A549 (cell line): ENCODE data around the gene CYP4F8. TPM values are rescaled to one million over a fixed set of nuclear protein-coding genes. Genes with fewer than 3 reads are reported as not detected.

Experiments used
- ATAC-seq, 2 experiments: fragments of 200-7000 bp in 1 of 2; fragments of >200 bp in 1 of 2; cut with Nextera tagmentation in 1 of 2; cut with Tn5 transposase in 1 of 2; 3 replicates each; pipeline versions ENCODE4 v1.8.0 to v1.9.1; 2018 to 2020; ENCODE audit warnings: mild to moderate bottlenecking in 1 of 2, moderate library complexity in 1 of 2
- CTCF ChIA-PET: fragments of 300-600 bp; sonication (Branson Sonifier 250); formaldehyde crosslinking; extraction: SDS; loops from one replicate; lab custom pipeline; 2021; ENCODE audit warnings: antibody characterized with exemption, inconsistent platforms; lab: Yijun Ruan, JAX
- POLR2A ChIA-PET: fragments of 350-600 bp; formaldehyde crosslinking; extraction: SDS; loops from one replicate; lab custom pipeline; 2021; ENCODE audit warnings: antibody characterized with exemption, inconsistent platforms; lab: Yijun Ruan, JAX
- DNase-seq, 2 experiments: peaks; one replicate each; pipeline versions ENCODE4 v3.0.0 to v3.0.0-alpha.2; 2011 to 2016; ENCODE audit warnings: low read depth in 1 of 2, low spot score in 1 of 2
- FAIRE-seq: peaks from 2 replicates; lab custom pipeline; 2011; peaks lifted over from hg19 to GRCh38; lab: Jason Lieb, UNC
- H3K27ac ChIP-seq, 2 experiments: fragments of >200 bp; sonication (Bioruptor Twin); formaldehyde crosslinking; 3 replicates each; pipeline ENCODE4 v1.5.1; 2016 to 2017
- H3K4me1 ChIP-seq: fragments of >200 bp; sonication (Bioruptor Twin); formaldehyde crosslinking; 3 replicates; pipeline ENCODE4 v1.6.1; 2016
- H3K4me2 ChIP-seq: fragments of >200 bp; sonication (Bioruptor Twin); formaldehyde crosslinking; 3 replicates; pipeline ENCODE4 v1.6.1; 2016
- H3K4me3 ChIP-seq: fragments of >200 bp; sonication (Bioruptor Twin); formaldehyde crosslinking; 3 replicates; pipeline ENCODE4 v1.5.1; 2016
- H3K9me3 ChIP-seq: fragments of >200 bp; sonication (Bioruptor Twin); formaldehyde crosslinking; 3 replicates; pipeline ENCODE4 v1.6.1; 2016
- BHLHE40 ChIP-seq: IDR thresholded peaks from 2 replicates; pipeline ENCODE4 v1.6.1; 2012; ENCODE audit warnings: low read depth, low read length, inconsistent platforms
- CBX8 ChIP-seq: fragments of 200-600 bp; sonication (generic); IDR thresholded peaks from 2 replicates; pipeline ENCODE4 v1.6.1; 2016
- CTCF ChIP-seq: fragments of >200 bp; sonication (Bioruptor Twin); formaldehyde crosslinking; IDR thresholded peaks from 3 replicates; pipeline ENCODE4 v1.5.1; 2016
- EHMT2 ChIP-seq: fragments of 200-600 bp; sonication (generic); IDR thresholded peaks from 2 replicates; pipeline ENCODE4 v1.6.1; 2016; ENCODE audit warnings: antibody characterized with exemption, low read depth, mild to moderate bottlenecking, moderate library complexity
- ESRRA ChIP-seq: fragments of 150-350 bp; IDR thresholded peaks from 2 replicates; pipeline ENCODE4 v1.6.1; 2014; ENCODE audit warnings: mild to moderate bottlenecking, low read length, borderline replicate concordance
- FOXS1 ChIP-seq: fragments of 250-450 bp; sonication (Bioruptor Pico); IDR thresholded peaks from 2 replicates; pipeline ENCODE4 v1.5.0; 2020; ENCODE audit warnings: mild to moderate bottlenecking, moderate library complexity
- GATA3 ChIP-seq: IDR thresholded peaks from 2 replicates; pipeline ENCODE4 v1.6.1; 2012; ENCODE audit warnings: borderline replicate concordance
- HDAC2 ChIP-seq: fragments of 200-600 bp; sonication (generic); IDR thresholded peaks from 2 replicates; pipeline ENCODE4 v1.6.1; 2016
- HOXB13 ChIP-seq: fragments of 250-450 bp; sonication (Bioruptor Pico); IDR thresholded peaks from 2 replicates; pipeline ENCODE4 v1.5.0; 2020; ENCODE audit warnings: low read depth, mild to moderate bottlenecking, moderate library complexity
- HOXB5 ChIP-seq: fragments of 250-450 bp; sonication (Bioruptor Pico); IDR thresholded peaks from 2 replicates; pipeline ENCODE4 v1.5.0; 2020; ENCODE audit warnings: mild to moderate bottlenecking, moderate library complexity
- KDM1A ChIP-seq: fragments of 200-600 bp; sonication (generic); IDR thresholded peaks from 2 replicates; pipeline ENCODE4 v1.6.1; 2016; ENCODE audit warnings: low read depth, mild to moderate bottlenecking
- MAX ChIP-seq: IDR thresholded peaks from 2 replicates; pipeline ENCODE4 v1.6.1; 2012
- PHF8 ChIP-seq: fragments of 200-600 bp; sonication (generic); IDR thresholded peaks from 2 replicates; pipeline ENCODE4 v1.6.1; 2016; ENCODE audit warnings: low read depth, mild to moderate bottlenecking, antibody characterized with exemption, moderate library complexity, borderline replicate concordance
- POLR2A ChIP-seq: IDR thresholded peaks from 2 replicates; pipeline ENCODE4 v1.6.1; 2012; ENCODE audit warnings: mild to moderate bottlenecking, low read length
- POLR2AphosphoS2 ChIP-seq: conservative IDR thresholded peaks from 2 replicates; pipeline ENCODE4 v1.6.1; 2012; ENCODE audit warnings: low read length, improper control_type of control experiment, inconsistent platforms
- RAD21 ChIP-seq, 2 experiments: fragments of >200 bp in 1 of 2; sonication (Bioruptor Twin) in 1 of 2; formaldehyde crosslinking in 1 of 2; IDR thresholded peaks in 1 of 2; conservative IDR thresholded peaks in 1 of 2; 2 replicates in 1 of 2; 3 replicates in 1 of 2; pipeline ENCODE4 v1.6.1; 2012 to 2018; ENCODE audit warnings: inconsistent platforms in 1 of 2
- RARB ChIP-seq: fragments of 250-450 bp; sonication (Bioruptor Pico); IDR thresholded peaks from 2 replicates; pipeline ENCODE4 v1.8.0; 2021; ENCODE audit warnings: mild to moderate bottlenecking, moderate library complexity
- RFX5 ChIP-seq: fragments of 450-650 bp; IDR thresholded peaks from 2 replicates; pipeline ENCODE4 v1.7.1; 2014; ENCODE audit warnings: antibody characterized with exemption, mild to moderate bottlenecking, moderate library complexity
- SMC3 ChIP-seq: fragments of >200 bp; sonication (Bioruptor Twin); formaldehyde crosslinking; IDR thresholded peaks from 3 replicates; pipeline ENCODE4 v1.6.1; 2018; ENCODE audit warnings: inconsistent platforms
- SREBF2 ChIP-seq: fragments of 450-650 bp; IDR thresholded peaks from 2 replicates; pipeline ENCODE4 v1.6.1; 2014; ENCODE audit warnings: mild to moderate bottlenecking, moderate library complexity
- ZFP36 ChIP-seq: fragments of 450-650 bp; IDR thresholded peaks from 2 replicates; pipeline ENCODE4 v1.6.1; 2014; ENCODE audit warnings: borderline replicate concordance; ENCODE audit not compliant: partially characterized antibody
- WGBS: methylation state at CpG from one replicate; pipeline ENCODE4 v1.1.6; 2017; ENCODE audit errors: missing lambda C conversion rate; 5-methylcytosine and 5-hydroxymethylcytosine counted together
- polyA plus RNA-seq, 4 experiments: library from polyadenylated mRNA; depleted of rRNA in 3 of 4; stranded (reverse); fragments of >200 nt; fragmentation: RNase III in 1 of 4; extraction: RNeasy Plus Mini Kit Qiagen cat#74134 plus additional on column Dnase treatment in 1 of 4; gene quantifications; 2 replicates in 3 of 4; 3 replicates in 1 of 4; pipeline ENCODE4 v1.2.3, GENCODE V29; 2011 to 2017
- TF ChIP-seq, protein P1 (sequence below): IDR thresholded peaks from 2 replicates; pipeline ENCODE4 v1.6.1; 2012; ENCODE audit warnings: low read depth, borderline replicate concordance
- TF ChIP-seq, protein P2 (sequence below): fragments of 250-450 bp; sonication (Bioruptor Pico); IDR thresholded peaks from 2 replicates; pipeline ENCODE4 v1.5.0; 2021; ENCODE audit warnings: mild to moderate bottlenecking, moderate library complexity, borderline replicate concordance

Gene CYP4F8
- polyA plus RNA-seq, 2 of the 4 experiments (the other 2 are of a cell fraction) = not detected

DNA sequence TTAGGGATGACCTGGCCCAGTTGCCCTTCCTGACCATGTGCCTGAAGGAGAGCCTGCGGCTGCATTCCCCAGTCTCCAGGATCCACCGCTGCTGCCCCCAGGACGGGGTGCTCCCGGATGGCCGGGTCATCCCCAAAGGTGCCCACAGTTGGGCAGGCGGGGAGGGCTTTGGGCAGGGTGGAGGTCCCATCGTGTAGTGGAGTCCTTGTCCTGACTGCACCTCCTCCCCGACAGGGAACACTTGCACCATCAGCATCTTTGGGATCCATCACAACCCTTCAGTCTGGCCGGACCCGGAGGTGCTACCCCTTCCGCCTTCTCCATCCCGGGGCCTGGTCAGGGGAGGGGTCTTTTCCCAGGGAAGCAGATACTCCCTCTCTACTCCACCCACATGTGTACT, 31.7 kb upstream of the CYP4F8 start:
- CTCF ChIA-PET = no interaction called here
- Histone ChIP-seq H3K9me3 (no peaks in the 10 kb centered on the region), H3K4me3 (no peak overlapping the region)
- WGBS = 18% methylated on average over 5 of the region's 12 CpGs
- TF ChIP-seq HOXB5 (CRISPR knock-in tag) = no peak
- TF ChIP-seq SMC3 = no peak
- TF ChIP-seq, protein P1, sequence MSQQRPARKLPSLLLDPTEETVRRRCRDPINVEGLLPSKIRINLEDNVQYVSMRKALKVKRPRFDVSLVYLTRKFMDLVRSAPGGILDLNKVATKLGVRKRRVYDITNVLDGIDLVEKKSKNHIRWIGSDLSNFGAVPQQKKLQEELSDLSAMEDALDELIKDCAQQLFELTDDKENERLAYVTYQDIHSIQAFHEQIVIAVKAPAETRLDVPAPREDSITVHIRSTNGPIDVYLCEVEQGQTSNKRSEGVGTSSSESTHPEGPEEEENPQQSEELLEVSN = no peak
- TF ChIP-seq RFX5 = no peak
- no peak for TF ChIP-seq HDAC2
- TF ChIP-seq FOXS1 (CRISPR knock-in tag) = no peak
- no peak for TF ChIP-seq GATA3
- TF ChIP-seq POLR2AphosphoS2 = no peak
- TF ChIP-seq ESRRA = no peak
- no peak for TF ChIP-seq RARB
- TF ChIP-seq MAX = no peak
- TF ChIP-seq, protein P2, sequence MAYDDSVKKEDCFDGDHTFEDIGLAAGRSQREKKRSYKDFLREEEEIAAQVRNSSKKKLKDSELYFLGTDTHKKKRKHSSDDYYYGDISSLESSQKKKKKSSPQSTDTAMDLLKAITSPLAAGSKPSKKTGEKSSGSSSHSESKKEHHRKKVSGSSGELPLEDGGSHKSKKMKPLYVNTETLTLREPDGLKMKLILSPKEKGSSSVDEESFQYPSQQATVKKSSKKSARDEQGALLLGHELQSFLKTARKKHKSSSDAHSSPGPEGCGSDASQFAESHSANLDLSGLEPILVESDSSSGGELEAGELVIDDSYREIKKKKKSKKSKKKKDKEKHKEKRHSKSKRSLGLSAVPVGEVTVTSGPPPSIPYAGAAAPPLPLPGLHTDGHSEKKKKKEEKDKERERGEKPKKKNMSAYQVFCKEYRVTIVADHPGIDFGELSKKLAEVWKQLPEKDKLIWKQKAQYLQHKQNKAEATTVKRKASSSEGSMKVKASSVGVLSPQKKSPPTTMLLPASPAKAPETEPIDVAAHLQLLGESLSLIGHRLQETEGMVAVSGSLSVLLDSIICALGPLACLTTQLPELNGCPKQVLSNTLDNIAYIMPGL (CRISPR knock-in tag) = no peak
- no peak for TF ChIP-seq HOXB13 (CRISPR knock-in tag)
- no peak for TF ChIP-seq CTCF
- TF ChIP-seq EHMT2 = no peak
- no peak for TF ChIP-seq POLR2A
- TF ChIP-seq, all 56 proteins: peak for 0
- H3K4me2 ChIP-seq = no peak overlapping the region
- ATAC-seq (no peak), FAIRE-seq (no peak), DNase-seq (no peak)
- H3K27ac ChIP-seq = no peak overlapping the region
- H3K4me1 ChIP-seq = no peaks in the 10 kb centered on the region
- POLR2A ChIA-PET = no interaction called here

DNA sequence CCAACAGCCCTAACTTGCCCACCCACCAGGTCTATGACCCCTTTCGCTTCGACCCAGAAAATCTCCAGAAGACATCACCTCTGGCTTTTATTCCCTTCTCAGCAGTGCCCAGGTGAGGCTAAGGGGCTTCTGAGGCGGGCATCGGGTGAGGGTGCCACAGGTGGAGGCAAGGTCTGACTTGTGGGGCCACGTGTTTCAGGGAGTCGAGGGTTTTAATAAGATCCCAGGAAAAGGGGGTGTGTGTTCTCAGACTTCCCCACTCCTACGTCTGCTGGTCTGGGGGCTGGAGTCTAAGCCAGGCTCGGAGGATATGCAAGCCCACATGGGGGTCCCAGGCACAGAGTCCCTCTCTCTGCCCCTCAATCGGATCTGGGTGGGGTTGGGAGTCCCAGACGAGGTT, 30.9 kb upstream of the CYP4F8 start:
- H3K27ac ChIP-seq = peak overlapping the region in 1 of 2 experiments; percentile 43; a peak in 2 of 6 replicates
- 12% methylated on average over 7 of the region's 10 CpGs for WGBS
- DNase-seq (no peak), FAIRE-seq (no peak), ATAC-seq (peak; percentile 15 to 21; a peak in 2 of 6 replicates)
- H3K4me2 ChIP-seq = peak overlapping the region; percentile 78
- H3K4me1 ChIP-seq = no peaks in the 10 kb centered on the region
- ChIA-PET POLR2A (no interaction called here), CTCF (interaction anchor here (1.0 kb wide), 1 partner anchor 67 kb away, joined by 4 read pairs; no protein-coding TSS in a partner anchor)
- H3K4me3 ChIP-seq = peak overlapping the region; percentile 34; the same call in 2 of the 3 replicates
- no peaks in the 10 kb centered on the region for H3K9me3 ChIP-seq
- TF ChIP-seq CBX8 (no peak), FOXS1 (CRISPR knock-in tag) (no peak), SREBF2 (no peak), KDM1A (no peak)

GRCh38 chr19:15584541-15585115, 30.4 kb upstream of the CYP4F8 start:
- ATAC-seq = peak; percentile 98 to 99
- ChIA-PET POLR2A (no interaction called here), CTCF (interaction anchor here (0.6 to 1.4 kb wide), 4 partner anchors 9 to 933 kb away, joined by 3 to 4 read pairs (median 4); no protein-coding TSS in a partner anchor)
- H3K9me3 ChIP-seq = no peaks in the 10 kb centered on the region
- H3K4me1 ChIP-seq = no peaks in the 10 kb centered on the region
- 37% methylated on average over 4 of the region's 35 CpGs for WGBS
- peak; percentile 60 to 69 for DNase-seq
- peak overlapping the region; percentile 34 for H3K4me3 ChIP-seq
- H3K4me2 ChIP-seq = peak overlapping the region; percentile 78
- FAIRE-seq = no peak
- H3K27ac ChIP-seq = peak overlapping the region in 1 of 2 experiments; percentile 43; a peak in 2 of 6 replicates
- TF ChIP-seq BHLHE40 = no peak
- peak; percentile 53; the same call in 1 of the 3 replicates for TF ChIP-seq SMC3
- no peak for TF ChIP-seq PHF8
- TF ChIP-seq ZFP36 = peak; percentile 66
- peak; percentile 63 for TF ChIP-seq CTCF
- TF ChIP-seq SREBF2 = no peak
- peak; percentile 66 to 73 for TF ChIP-seq RAD21 (conservative IDR thresholded peaks at IDR 0.05 in 1 of 2, IDR thresholded peaks at IDR 0.05 in 1 of 2)
